COLO668 (cell line): ENCODE results near the gene P4HTM.
"Not testable (repeated sequence)": the region's sequence is repeated elsewhere in the genome, so short reads cannot be mapped to it uniquely, and the experiment has no call there.

Experiments
- DNase-seq: peaks from one replicate; lab custom pipeline; 2025; ENCODE audit not compliant: unreplicated experiment; lab: John Stamatoyannopoulos, UW

Gene P4HTM

GRCh38 chr3:49007068-49007770, 17.2 kb downstream of the P4HTM start, which contains the start of gene WDR6:
TSS of gene WDR6 (plus strand) at chr3:49007391. CDS start at chr3:49007432, 41 bp downstream.
- peak; percentile 97 for DNase-seq

- peak; percentile 80 for DNase-seq
Observed at GRCh38 chr3:49007771-49008528, 17.9 kb downstream of the P4HTM start.

GRCh38 chr3:49008627-49009026, 18.6 kb downstream of the P4HTM start:
- DNase-seq, result not testable (repeated sequence)

GRCh38 chr3:49009396-49009795, 19.4 kb downstream of the P4HTM start:
- DNase-seq, result no peak

DNA sequence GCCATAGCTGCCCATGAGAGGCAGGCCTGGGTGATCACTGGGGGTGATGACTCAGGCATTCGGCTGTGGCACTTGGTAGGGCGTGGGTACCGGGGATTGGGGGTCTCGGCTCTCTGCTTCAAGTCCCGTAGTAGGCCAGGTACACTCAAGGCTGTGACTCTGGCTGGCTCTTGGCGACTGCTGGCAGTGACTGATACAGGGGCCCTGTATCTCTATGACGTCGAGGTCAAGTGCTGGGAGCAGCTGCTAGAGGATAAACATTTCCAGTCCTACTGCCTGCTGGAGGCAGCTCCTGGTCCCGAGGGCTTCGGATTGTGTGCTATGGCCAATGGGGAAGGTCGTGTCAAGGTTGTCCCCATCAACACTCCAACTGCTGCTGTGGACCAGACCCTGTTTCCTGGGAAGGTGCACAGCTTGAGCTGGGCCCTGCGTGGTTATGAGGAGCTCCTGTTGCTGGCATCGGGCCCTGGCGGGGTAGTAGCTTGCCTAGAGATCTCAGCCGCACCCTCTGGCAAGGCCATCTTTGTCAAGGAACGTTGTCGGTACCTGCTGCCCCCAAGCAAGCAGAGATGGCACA, 22.5 kb downstream of the P4HTM start:
- DNase-seq, result no peak

DNA sequence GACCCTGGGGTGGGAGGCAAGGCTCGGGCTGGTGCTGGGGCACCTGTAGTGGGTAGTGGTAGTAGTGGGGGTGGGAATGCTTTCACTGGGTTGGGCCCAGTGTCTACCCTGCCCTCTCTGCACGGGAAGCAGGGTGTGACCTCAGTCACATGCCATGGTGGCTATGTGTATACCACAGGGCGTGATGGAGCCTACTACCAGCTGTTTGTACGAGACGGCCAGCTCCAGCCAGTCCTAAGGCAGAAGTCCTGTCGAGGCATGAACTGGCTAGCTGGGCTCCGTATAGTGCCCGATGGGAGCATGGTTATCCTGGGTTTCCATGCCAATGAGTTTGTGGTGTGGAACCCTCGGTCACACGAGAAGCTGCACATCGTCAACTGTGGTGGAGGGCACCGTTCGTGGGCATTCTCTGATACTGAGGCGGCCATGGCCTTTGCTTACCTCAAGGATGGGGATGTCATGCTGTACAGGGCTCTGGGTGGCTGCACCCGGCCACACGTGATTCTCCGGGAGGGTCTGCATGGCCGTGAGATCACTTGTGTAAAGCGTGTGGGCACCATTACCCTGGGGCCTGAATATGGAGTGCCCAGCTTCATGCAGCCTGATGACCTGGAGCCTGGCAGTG, 23.2 kb downstream of the P4HTM start:
- DNase-seq, result no peak

GRCh38 chr3:49013738-49014660, 24.0 kb downstream of the P4HTM start:
- DNase-seq, result peak; percentile 65

- DNase-seq, result no peak
Observed at GRCh38 chr3:49015072-49015471, 25.0 kb downstream of the P4HTM start.

- DNase-seq, result no peak
Observed at GRCh38 chr3:49015765-49016164, 25.7 kb downstream of the P4HTM start.

GRCh38 chr3:49016414-49017228, 26.6 kb downstream of the P4HTM start:
- no peak for DNase-seq

- DNase-seq, result no peak
Observed at GRCh38 chr3:49017229-49017970, 27.4 kb downstream of the P4HTM start.

DNA sequence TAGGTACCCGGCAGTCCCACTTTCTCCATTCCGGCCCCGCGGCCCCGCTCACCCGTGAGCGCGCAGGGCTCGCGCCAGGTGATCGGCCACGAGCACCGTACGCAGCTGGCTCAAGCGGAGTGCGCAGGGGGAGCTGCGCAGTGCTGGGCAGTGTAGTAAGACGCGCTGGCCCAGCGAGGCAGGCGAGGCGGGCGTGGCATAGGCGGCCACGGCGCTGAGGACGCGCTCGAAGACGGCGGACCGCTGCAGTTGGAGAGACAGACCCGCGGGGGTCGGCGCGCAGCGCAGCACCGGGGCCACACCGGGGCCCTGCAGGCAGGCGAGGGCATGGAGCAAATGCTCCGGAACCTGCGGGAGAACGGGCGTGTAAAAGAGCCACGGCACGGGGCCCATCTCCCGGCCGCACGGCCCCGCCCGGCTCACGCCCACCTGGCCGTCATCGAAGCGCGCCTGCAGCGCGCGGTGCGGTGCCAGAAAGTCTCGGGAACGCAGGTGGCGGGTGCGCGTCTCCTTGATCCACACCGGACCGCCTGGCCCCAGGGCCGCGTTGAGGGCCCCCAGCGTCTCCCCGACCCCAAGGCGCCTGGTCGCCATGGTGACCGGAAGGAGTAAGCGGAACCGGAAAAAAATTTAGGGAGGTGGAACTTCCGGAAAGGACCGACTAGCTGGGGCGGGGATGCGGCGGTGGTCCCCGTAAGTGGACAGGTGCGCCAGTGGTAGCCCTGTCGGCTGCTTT, 28.1 kb downstream of the P4HTM start, which contains the start of gene DALRD3:
TSS of gene DALRD3 (minus strand) at position 610 of the 736 bp plus-strand sequence. CDS start at position 594, 16 bp downstream.
- peak; percentile 71 for DNase-seq

- no peak for DNase-seq
Observed at GRCh38 chr3:49018707-49019006, 28.6 kb downstream of the P4HTM start.

DNA sequence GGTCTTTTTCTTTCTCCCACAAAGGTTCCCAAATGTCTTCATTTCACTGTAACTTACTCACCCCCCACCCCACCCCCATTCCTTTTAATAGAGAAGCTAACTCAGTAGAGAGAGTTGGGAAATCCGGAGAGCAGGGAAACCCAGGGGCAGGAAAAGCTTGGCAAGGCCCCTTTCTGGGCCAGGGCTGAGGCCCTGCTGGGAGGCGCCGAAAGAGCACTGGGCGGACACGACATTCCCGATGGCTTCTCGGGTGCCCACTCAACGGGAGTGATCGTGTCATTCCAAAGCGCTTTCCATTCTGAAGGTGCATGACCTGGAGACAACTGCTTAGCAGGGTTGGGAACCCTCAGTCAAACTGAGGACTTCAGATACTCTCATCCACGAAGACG, 29.9 kb downstream of the P4HTM start:
- peak; percentile 39 for DNase-seq

DNA sequence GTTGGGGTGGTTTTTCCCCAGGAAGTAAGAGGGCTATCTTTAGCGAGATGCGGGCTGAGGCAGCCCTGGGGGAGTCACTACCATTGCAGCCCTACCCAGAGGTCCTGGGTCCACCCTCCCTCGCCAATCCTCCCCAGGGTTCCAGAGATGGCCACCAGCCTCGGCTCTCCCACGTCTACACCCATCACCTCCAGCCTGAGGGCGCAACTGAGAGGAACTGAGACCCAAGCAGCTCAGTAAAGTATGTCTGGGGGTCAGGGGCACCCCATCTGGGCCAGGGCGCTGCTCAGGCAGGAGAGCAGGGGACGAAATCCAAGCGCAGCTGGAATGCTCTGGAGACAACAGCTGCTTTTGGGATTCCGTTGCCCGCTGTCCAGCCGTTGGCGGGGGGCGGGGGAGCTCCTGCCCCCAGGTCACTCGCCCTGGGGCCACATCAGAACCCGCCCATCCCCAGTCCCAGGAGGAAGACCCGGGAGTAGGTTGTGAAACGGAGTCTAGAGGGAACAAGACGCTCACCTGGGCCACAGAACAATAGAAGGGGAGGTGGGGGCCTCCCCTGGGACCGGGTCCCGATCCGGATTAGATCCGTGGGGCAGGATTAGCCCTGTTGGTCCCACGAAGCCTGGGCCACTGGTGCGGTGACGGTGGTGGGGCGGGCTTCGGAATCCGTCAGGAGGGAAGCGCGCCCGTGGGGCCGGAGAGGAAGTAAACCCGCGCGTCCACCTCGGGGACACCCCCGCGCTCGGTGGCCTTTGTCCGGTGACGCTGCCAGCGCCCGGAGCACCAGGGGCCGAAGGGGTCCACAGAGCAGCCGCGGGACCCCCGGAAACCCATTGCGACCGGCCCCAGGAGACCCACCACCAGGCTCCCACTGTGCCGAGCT, 30.5 kb downstream of the P4HTM start:
- DNase-seq, result peak; percentile 55

GRCh38 chr3:49021213-49021812, 31.3 kb downstream of the P4HTM start:
- peak; percentile 98 for DNase-seq
